Activated CD8-positive, alpha-beta T cell treated with anti-CD3 and anti-CD28 coated beads, Interleukin-2, amount 10 ng/mL, durations not matched to agents 7 days and 5 days (primary cell): Measurements from ENCODE around the gene RCC2. TPM values are rescaled to one million over a fixed set of nuclear protein-coding genes. Genes with fewer than 3 reads are reported as not detected.
"Not testable (repeated sequence)": the region's sequence is repeated elsewhere in the genome, so short reads cannot be mapped to it uniquely, and the experiment has no call there.

ENCODE experiments used
- ATAC-seq: fragments of 150-1000 bp; cut with Tn5 transposase; one replicate; pipeline ENCODE4 v1.10.0; 2021; ENCODE audit warnings: moderate library complexity
- CTCF ChIA-PET: fragments of 350-600 bp; sonication (Branson Sonifier 250); formaldehyde crosslinking; loops from one replicate; lab custom pipeline; 2021; ENCODE audit warnings: antibody characterized with exemption; lab: Charles Lee
- POLR2A ChIA-PET: fragments of 350-600 bp; sonication (Branson Sonifier 250); formaldehyde crosslinking; loops from one replicate; lab custom pipeline; 2021; ENCODE audit warnings: antibody characterized with exemption; lab: Charles Lee
- DNase-seq: peaks from one replicate; pipeline ENCODE4 v3.0.0-alpha.2; 2020
- H3K27ac Mint-ChIP-seq: one replicate; pipeline ENCODE4 v1.8.0; 2021; ENCODE audit warnings: mild to moderate bottlenecking, mixed read lengths
- H3K27me3 Mint-ChIP-seq: one replicate; pipeline ENCODE4 v1.8.0; 2021; ENCODE audit warnings: low read depth, mixed read lengths
- H3K36me3 Mint-ChIP-seq: one replicate; pipeline ENCODE4 v1.8.0; 2021; ENCODE audit warnings: low read depth, mixed read lengths
- H3K4me1 Mint-ChIP-seq: one replicate; pipeline ENCODE4 v1.8.0; 2021; ENCODE audit warnings: low read depth, mixed read lengths
- H3K4me3 Mint-ChIP-seq: one replicate; pipeline ENCODE4 v1.8.0; 2021; ENCODE audit warnings: mild to moderate bottlenecking, mixed read lengths
- H3K9me3 Mint-ChIP-seq: one replicate; pipeline ENCODE4 v1.8.0; 2022; ENCODE audit warnings: mixed read lengths; ENCODE audit not compliant: insufficient read depth
- total RNA-seq, 2 experiments: library from RNA; stranded (reverse); gene quantifications; one replicate each; pipeline ENCODE4 v1.2.3, GENCODE V29; 2021

Gene RCC2
- total RNA-seq, 2 experiments from 2014 or later, result 151 to 152 TPM

- CTCF ChIA-PET, result no interaction called here
- POLR2A ChIA-PET, result no interaction called here
- H3K36me3 Mint-ChIP-seq, result no peaks in the 10 kb centered on the region
- no peak for DNase-seq
- H3K27me3 Mint-ChIP-seq, result peaks cover 2% of the 10 kb centered on the region
- no peak for ATAC-seq
- no peak overlapping the region for H3K4me3 Mint-ChIP-seq
- H3K9me3 Mint-ChIP-seq, result no peaks in the 10 kb centered on the region
- H3K4me1 Mint-ChIP-seq, result no peaks in the 10 kb centered on the region
- H3K27ac Mint-ChIP-seq, result no peak overlapping the region
Observed at GRCh38 chr1:17466359-17466758, 26.9 kb upstream of the RCC2 start.

GRCh38 chr1:17465228-17465627, 25.8 kb upstream of the RCC2 start:
- Mint-ChIP-seq H3K36me3 (no peaks in the 10 kb centered on the region), H3K4me3 (no peak overlapping the region), H3K27me3 (peaks cover 2% of the 10 kb centered on the region), H3K4me1 (no peaks in the 10 kb centered on the region), H3K9me3 (no peaks in the 10 kb centered on the region), H3K27ac (no peak overlapping the region)
- CTCF ChIA-PET, result no interaction called here
- DNase-seq (no peak), ATAC-seq (no peak)
- POLR2A ChIA-PET, result no interaction called here

GRCh38 chr1:17463991-17464390, 24.5 kb upstream of the RCC2 start:
- CTCF ChIA-PET, result interaction anchor here (0.7 to 1.3 kb wide), 2 partner anchors 31 to 37 kb away, joined by 3 read pairs; no protein-coding TSS in a partner anchor
- H3K9me3 Mint-ChIP-seq, result no peaks in the 10 kb centered on the region

GRCh38 chr1:17462669-17463068, 23.2 kb upstream of the RCC2 start:
- Mint-ChIP-seq H3K4me1 (no peaks in the 10 kb centered on the region), H3K36me3 (no peaks in the 10 kb centered on the region), H3K27me3 (peaks cover 2% of the 10 kb centered on the region), H3K27ac (no peak overlapping the region), H3K9me3 (no peaks in the 10 kb centered on the region), H3K4me3 (no peak overlapping the region)
- DNase-seq (no peak), ATAC-seq (no peak)
- CTCF ChIA-PET, result no interaction called here
- POLR2A ChIA-PET, result no interaction called here

More at GRCh38 chr1:17463991-17464390, 24.5 kb upstream of the RCC2 start:
- Mint-ChIP-seq H3K4me3 (no peak overlapping the region), H3K4me1 (no peaks in the 10 kb centered on the region), H3K36me3 (no peaks in the 10 kb centered on the region), H3K27me3 (peaks cover 2% of the 10 kb centered on the region), H3K27ac (no peak overlapping the region)
- no peak for ATAC-seq
- POLR2A ChIA-PET, result no interaction called here
- no peak for DNase-seq

GRCh38 chr1:17460219-17460618, 20.7 kb upstream of the RCC2 start:
- H3K4me1 Mint-ChIP-seq, result no peaks in the 10 kb centered on the region
- CTCF ChIA-PET, result no interaction called here

GRCh38 chr1:17458794-17459193, 19.3 kb upstream of the RCC2 start:
- no peak for ATAC-seq
- Mint-ChIP-seq H3K4me3 (no peak overlapping the region), H3K27me3 (no peaks in the 10 kb centered on the region), H3K36me3 (no peaks in the 10 kb centered on the region), H3K9me3 (no peaks in the 10 kb centered on the region), H3K4me1 (no peaks in the 10 kb centered on the region), H3K27ac (no peak overlapping the region)
- ChIA-PET POLR2A (no interaction called here), CTCF (no interaction called here)
- DNase-seq, result no peak

More at GRCh38 chr1:17460219-17460618, 20.7 kb upstream of the RCC2 start:
- Mint-ChIP-seq H3K36me3 (no peaks in the 10 kb centered on the region), H3K4me3 (no peak overlapping the region), H3K27ac (no peak overlapping the region), H3K9me3 (no peaks in the 10 kb centered on the region), H3K27me3 (peaks cover 2% of the 10 kb centered on the region)
- DNase-seq (no peak), ATAC-seq (no peak)
- POLR2A ChIA-PET, result no interaction called here

- ChIA-PET POLR2A (interaction anchor here (1.0 kb wide), 1 partner anchor 14 kb away, joined by 3 read pairs; no protein-coding TSS in a partner anchor), CTCF (interaction anchor here (1.1 kb wide), 1 partner anchor 12 kb away, joined by 3 read pairs; no protein-coding TSS in a partner anchor)
- H3K4me1 Mint-ChIP-seq, result peaks cover 2% of the 10 kb centered on the region
- no peaks in the 10 kb centered on the region for H3K27me3 Mint-ChIP-seq
- no peaks in the 10 kb centered on the region for H3K9me3 Mint-ChIP-seq
- no peak for DNase-seq
- H3K27ac Mint-ChIP-seq, result no peak overlapping the region
- no peak for ATAC-seq
- no peaks in the 10 kb centered on the region for H3K36me3 Mint-ChIP-seq
- no peak overlapping the region for H3K4me3 Mint-ChIP-seq
Observed at GRCh38 chr1:17452686-17453085, 13.2 kb upstream of the RCC2 start.

- H3K27ac Mint-ChIP-seq, H3K4me3 Mint-ChIP-seq, H3K4me1 Mint-ChIP-seq, H3K36me3 Mint-ChIP-seq, DNase-seq, ATAC-seq, H3K9me3 Mint-ChIP-seq, H3K27me3 Mint-ChIP-seq: not testable (repeated sequence)
- CTCF ChIA-PET, result interaction anchor here (0.9 to 1.4 kb wide), 3 partner anchors 12 to 155 kb away, joined by 3 to 4 read pairs (median 3); no protein-coding TSS in a partner anchor
- POLR2A ChIA-PET, result interaction anchor here (1.0 kb wide), 1 partner anchor 13 kb away, joined by 3 read pairs; no protein-coding TSS in a partner anchor
Observed at GRCh38 chr1:17452203-17452602, 12.7 kb upstream of the RCC2 start.

- no peaks in the 10 kb centered on the region for H3K27me3 Mint-ChIP-seq
- CTCF ChIA-PET, result interaction anchor here (0.8 to 1.4 kb wide), 3 partner anchors 11 to 155 kb away, joined by 3 to 4 read pairs (median 4); no protein-coding TSS in a partner anchor
- no peaks in the 10 kb centered on the region for H3K9me3 Mint-ChIP-seq
- H3K27ac Mint-ChIP-seq, result no peak overlapping the region
- DNase-seq (no peak), ATAC-seq (no peak)
- peaks cover 2% of the 10 kb centered on the region for H3K4me1 Mint-ChIP-seq
- POLR2A ChIA-PET, result interaction anchor here (1.0 kb wide), 1 partner anchor 13 kb away, joined by 3 read pairs; no protein-coding TSS in a partner anchor
- no peaks in the 10 kb centered on the region for H3K36me3 Mint-ChIP-seq
- H3K4me3 Mint-ChIP-seq, result no peak overlapping the region
Observed at GRCh38 chr1:17451731-17452130, 12.3 kb upstream of the RCC2 start.

GRCh38 chr1:17447501-17447992, 8.1 kb upstream of the RCC2 start:
- Mint-ChIP-seq H3K27ac (no peak overlapping the region), H3K27me3 (no peaks in the 10 kb centered on the region), H3K36me3 (no peaks in the 10 kb centered on the region), H3K4me1 (peaks cover 10% of the 10 kb centered on the region), H3K9me3 (no peaks in the 10 kb centered on the region), H3K4me3 (no peak overlapping the region)
- no peak for ATAC-seq
- no peak for DNase-seq
- POLR2A ChIA-PET, result no interaction called here
- CTCF ChIA-PET, result interaction anchor here (1.0 kb wide), 1 partner anchor 55 kb away, joined by 3 read pairs; no protein-coding TSS in a partner anchor

GRCh38 chr1:17442841-17443240, 3.4 kb upstream of the RCC2 start:
- H3K9me3 Mint-ChIP-seq, result no peaks in the 10 kb centered on the region
- peaks cover 30% of the 10 kb centered on the region for H3K4me1 Mint-ChIP-seq
- DNase-seq (no peak), ATAC-seq (no peak)
- ChIA-PET POLR2A (no interaction called here), CTCF (no interaction called here)
- H3K27ac Mint-ChIP-seq, result no peak overlapping the region
- H3K36me3 Mint-ChIP-seq, result peaks cover 2% of the 10 kb centered on the region
- no peaks in the 10 kb centered on the region for H3K27me3 Mint-ChIP-seq
- no peak overlapping the region for H3K4me3 Mint-ChIP-seq

GRCh38 chr1:17441993-17442357, 2.5 kb upstream of the RCC2 start:
- Mint-ChIP-seq H3K36me3 (peaks cover 5% of the 10 kb centered on the region), H3K27ac (peak overlapping the region; percentile 79), H3K4me1 (peaks cover 31% of the 10 kb centered on the region), H3K4me3 (peak overlapping the region; percentile 22), H3K27me3 (no peaks in the 10 kb centered on the region), H3K9me3 (no peaks in the 10 kb centered on the region)
- ChIA-PET CTCF (no interaction called here), POLR2A (no interaction called here)
- DNase-seq (no peak), ATAC-seq (no peak)
